ENCODE data around the gene MAP2K7. TPM values are rescaled to one million over a fixed set of nuclear protein-coding genes. Genes with fewer than 3 reads are reported as not detected.
"Not testable (repeated sequence)": the region's sequence is repeated elsewhere in the genome, so short reads cannot be mapped to it uniquely, and the experiment has no call there.

MAP2K7 gene
- 15.4 TPM for total RNA-seq

DNA sequence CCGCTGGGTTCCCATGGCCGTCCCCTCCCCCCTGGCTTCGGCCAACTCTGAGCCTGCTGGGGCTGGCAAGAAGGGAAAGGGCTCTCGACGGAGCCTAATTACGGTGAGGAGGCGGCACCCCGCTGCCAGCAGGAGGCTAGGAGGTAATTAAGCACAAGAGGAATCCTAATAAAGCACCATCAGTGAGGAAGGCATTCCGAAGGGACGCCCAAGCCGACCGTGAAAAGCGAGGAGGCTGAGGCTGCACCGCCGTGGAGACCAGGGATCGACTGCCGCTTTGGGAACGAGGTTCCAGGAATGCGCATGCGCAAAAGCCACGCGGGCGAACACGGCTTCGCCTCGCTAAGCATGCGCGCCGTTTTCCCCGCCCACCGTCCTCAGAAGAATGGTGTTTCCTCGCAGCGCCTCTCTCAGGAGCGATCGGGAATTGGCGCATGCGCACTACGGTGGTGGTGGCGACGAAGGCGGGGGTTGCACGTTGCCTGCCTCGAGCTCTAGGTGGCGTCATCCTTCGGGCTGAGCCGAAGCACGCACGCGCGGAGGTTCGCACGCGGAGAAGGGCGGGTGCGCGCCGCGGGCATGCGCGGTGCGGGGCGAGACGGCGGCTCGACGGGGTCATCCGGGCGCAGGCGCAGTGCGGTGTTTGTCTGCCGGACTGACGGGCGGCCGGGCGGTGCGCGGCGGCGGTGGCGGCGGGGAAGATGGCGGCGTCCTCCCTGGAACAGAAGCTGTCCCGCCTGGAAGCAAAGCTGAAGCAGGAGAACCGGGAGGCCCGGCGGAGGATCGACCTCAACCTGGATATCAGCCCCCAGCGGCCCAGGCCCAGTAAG is at the start of gene MAP2K7:
MAP2K7 (plus strand) TSS at position 634 of the 830 bp plus-strand sequence; CDS start at position 702, 68 bp downstream.
- ATAC-seq: peak; percentile 82

DNA sequence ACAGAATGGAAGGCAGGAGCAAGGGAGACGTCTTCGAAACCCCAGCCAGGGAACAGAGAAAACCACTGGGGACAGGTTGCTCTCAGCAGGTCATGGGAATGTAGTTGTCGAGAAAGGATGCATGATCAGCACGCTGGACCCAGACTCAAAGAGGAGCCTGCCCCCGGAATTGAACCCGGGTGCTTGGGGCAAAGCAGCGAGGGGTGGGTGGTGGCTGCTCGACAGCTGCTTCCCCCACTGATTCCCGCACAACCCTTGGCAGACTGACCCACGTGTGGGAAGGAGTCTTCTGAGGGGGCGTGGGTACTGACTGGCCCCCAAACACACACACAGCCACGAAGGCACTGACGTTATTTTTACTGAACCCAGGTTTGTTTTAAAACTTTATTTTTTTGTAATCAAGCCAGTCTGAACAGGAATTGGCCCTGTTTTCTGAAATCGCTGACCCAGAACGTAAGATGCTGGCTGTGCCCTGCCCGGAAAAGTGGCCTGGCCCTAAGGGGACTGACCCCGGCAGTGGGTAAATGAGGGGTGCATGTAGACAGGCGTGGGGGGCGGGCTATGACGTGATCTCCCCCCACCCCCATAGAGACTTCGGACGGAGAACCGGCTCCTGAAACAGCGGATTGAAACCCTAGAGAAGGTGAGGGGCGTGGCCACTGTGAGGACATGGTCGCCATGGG is 48.1 kb upstream of the MAP2K7 start:
- no peak for ATAC-seq

DNA sequence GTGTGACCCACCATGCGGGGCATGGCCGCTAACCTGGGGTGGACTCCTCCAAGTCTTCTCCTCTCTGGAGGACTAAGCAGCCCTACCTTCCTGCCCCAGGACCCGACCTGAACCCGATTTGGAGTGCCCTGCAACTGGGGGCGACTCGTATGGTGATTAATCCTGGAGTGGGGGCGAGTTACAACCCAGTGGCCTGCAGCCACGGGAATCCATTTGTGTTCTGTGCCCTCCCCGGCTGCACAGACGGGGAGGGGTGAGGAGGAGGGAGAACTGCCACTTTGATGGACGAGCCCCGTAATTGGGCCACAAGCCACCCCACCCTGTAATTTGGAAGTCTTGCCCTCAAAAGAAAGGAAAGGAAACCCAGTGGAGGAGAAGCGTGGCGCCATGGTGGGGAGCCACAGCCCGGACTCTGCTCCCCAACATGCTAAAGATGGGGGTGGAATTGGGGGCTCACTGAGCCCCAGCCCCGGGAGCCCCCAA is 47.5 kb upstream of the MAP2K7 start:
- no peak for ATAC-seq

- no peak for ATAC-seq
These were observed 46.7 kb upstream of the MAP2K7 start for GRCh38 chr19:7856679-7857663.

DNA sequence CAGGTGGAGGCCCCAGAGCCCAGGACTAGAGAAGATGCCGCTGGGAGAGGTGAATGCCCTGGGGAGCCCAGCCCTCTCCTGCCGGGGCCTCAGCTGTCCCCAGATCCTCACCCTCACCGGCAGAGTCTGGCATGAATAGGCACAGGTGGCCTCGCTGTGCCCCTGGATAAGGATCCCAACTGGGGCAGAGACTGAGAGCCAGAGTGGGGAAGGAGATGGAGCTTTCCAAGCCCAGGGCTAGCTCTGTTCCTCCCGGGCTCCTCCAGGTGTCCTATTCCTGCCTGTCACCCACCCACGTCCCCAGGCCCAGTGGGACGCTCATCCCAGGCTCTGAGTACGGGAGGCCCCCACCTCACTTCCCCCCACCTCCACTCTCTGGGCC is 46.0 kb upstream of the MAP2K7 start:
- ATAC-seq: no peak

- no peak for ATAC-seq
These were observed 45.4 kb upstream of the MAP2K7 start for GRCh38 chr19:7858109-7858770.

GRCh38 chr19:7859087-7859486 is 44.6 kb upstream of the MAP2K7 start:
- ATAC-seq: not testable (repeated sequence)

DNA sequence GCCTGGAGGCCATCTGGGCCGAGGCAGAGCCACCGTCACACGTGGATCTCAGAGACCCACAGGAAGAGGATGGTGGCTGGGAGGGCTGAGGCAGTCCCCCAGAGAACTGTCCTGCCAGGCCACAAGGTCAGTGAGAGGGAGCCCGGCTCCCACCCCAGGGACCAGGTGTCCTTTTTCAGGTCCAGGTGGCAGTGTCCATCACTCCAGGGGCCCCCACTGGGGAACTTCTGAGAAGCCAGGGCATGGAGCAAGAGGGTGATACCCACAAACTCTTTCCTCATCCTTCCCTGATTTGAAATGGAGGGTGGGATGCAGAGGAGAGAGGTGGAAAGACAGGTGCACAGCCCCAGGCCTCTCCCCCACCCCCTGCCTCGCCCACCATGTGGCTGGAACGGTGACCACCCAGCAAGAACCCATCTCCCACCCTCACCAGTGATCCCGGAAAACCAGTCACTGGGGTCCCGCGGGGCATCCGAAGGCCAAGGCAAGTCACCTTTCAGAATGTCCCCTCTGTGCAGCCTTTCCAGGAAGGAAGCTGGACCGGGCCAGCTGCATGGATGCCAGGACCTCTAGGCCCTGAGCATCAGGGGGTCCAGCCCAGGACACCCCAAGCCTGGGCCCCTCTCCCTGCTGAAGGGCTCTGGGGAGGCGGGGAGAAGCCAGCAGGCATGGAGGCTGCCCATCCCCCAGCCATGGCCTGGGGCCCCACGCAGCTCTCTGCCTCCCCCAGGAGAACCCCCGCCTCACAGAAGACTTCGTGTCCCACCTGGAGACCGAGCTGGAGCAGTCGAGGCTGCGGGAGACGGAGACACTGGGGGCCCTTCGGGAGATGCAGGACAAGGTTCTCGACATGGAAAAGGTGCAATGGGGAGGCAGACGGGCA is 43.6 kb upstream of the MAP2K7 start:
- no peak for ATAC-seq

GRCh38 chr19:7860714-7861618 is 42.7 kb upstream of the MAP2K7 start:
- no peak for ATAC-seq

- ATAC-seq: no peak
These were observed 41.9 kb upstream of the MAP2K7 start for GRCh38 chr19:7861619-7862412.

DNA sequence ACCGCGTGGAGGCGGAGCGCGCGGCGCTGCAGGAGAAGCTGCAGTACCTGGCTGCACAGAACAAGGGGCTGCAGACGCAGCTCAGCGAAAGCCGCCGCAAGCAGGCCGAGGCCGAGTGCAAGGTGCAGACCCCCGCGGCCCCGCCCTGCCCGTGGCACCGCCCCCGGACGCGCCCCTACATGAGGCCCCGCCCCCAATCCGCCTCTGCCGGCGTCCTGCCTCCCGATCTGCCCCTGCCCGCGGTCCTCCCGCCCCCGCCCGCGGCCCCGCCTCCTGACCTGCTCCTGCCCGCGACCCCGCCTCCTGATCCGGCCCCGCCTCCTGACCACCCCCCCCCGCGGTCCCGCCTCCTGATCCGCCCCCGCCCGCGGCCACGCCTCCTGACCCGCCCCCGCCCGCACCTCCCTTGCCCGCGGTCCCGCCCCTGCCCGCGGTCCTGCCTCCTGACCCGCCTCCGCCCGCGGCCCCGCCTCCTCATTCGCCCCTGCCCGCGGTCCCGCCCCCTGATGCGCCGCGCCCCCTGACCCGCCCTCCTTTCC is 41.2 kb upstream of the MAP2K7 start:
- ATAC-seq: peak; percentile 55

- no peak for ATAC-seq
These were observed 40.3 kb upstream of the MAP2K7 start for GRCh38 chr19:7863157-7863970.

DNA sequence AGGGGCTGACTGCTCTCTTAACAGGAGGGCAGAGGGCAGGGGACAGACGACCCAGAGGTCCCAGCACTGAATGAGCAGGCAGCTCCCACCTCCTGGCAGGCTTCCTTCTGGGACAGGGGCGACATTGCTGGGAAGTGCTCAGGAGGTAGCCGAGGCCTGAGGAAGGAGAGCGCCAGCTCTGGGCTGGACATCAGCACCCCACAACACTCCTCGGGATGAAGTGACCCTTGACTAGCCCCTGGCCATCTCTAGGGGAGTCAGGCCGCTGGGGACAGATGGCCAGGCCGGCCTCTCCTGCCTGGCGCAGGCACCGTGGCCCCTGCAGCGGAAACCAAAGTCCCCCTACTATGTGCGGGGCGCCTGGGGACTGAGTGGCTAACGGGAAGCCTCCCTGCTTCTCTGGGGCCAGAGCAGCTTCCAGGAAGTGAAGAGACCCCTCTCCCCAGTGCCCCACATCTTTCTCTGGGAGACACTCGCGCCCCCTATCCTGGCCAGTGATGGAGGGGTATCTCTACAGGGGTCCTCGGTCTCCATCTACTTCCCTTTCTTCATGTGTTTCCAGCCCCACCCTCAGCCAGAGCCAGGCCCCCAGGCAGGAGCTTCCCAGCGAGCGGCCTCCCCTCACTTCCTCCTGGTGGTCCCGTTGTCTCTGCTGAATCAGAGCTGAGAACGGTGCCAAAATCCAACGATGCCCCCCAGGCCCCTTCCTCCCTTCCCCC is 39.5 kb upstream of the MAP2K7 start:
- no peak for ATAC-seq

GRCh38 chr19:7864690-7865074 is 39.0 kb upstream of the MAP2K7 start:
- ATAC-seq: no peak

DNA sequence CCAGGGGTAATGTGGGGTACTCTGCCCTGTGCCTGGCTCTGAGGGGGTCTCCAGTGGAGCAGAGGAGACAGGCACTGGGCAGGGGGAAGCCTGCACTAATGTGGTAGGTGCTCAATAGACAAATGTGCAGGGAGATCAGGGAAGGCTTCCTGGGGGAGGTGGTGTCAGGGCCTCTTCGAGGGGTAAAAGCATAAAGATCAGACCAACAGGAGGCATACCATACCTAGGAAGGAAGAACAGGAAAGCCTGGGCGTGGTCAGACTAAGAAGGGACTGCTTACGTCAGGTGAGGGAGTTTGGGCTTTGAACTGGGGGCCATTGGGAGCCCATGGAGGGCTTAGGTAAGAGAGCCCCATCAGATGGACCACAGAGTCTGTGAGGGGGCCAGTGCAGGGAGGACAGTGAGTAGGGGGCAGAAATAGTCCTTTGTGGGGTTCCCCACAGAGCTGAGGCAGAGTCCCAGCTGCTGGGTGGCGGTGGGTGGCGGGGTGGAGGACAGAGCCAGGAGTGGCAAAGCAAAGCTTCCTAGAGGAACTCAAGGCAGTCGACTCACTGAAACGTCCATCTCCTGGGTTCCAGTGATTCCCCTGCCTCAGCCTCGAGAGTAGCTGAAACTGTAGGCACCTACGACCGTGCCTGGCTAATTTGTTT is 38.3 kb upstream of the MAP2K7 start:
- no peak for ATAC-seq

- no peak for ATAC-seq
These were observed 37.1 kb upstream of the MAP2K7 start for GRCh38 chr19:7866399-7867091.
